Glutamatergic neuron (in vitro differentiated cells): ENCODE measurements around the gene TSFM. TPM values are rescaled to one million over a fixed set of nuclear protein-coding genes. Genes with fewer than 3 reads are reported as not detected.

ENCODE experiments used
- DNase-seq: peaks from one replicate; pipeline ENCODE4 v3.0.0; 2022
- H3K27ac Mint-ChIP-seq: one replicate; pipeline ENCODE4 v1.8.0; 2020; ENCODE audit warnings: mild to moderate bottlenecking, mixed read lengths, inconsistent platforms; ENCODE audit not compliant: unreplicated experiment
- H3K27me3 Mint-ChIP-seq: one replicate; pipeline ENCODE4 v1.8.0; 2020; ENCODE audit warnings: mild to moderate bottlenecking, moderate library complexity, mixed read lengths, inconsistent platforms; ENCODE audit not compliant: unreplicated experiment
- H3K36me3 Mint-ChIP-seq: one replicate; pipeline ENCODE4 v1.8.0; 2020; ENCODE audit warnings: mild to moderate bottlenecking, mixed read lengths, inconsistent platforms; ENCODE audit not compliant: unreplicated experiment
- H3K4me1 Mint-ChIP-seq: one replicate; pipeline ENCODE4 v1.8.0; 2020; ENCODE audit warnings: mild to moderate bottlenecking, low read depth, mixed read lengths, inconsistent platforms; ENCODE audit not compliant: unreplicated experiment
- H3K4me3 Mint-ChIP-seq: one replicate; pipeline ENCODE4 v1.8.0; 2020; ENCODE audit warnings: mild to moderate bottlenecking, mixed read lengths, inconsistent platforms; ENCODE audit not compliant: unreplicated experiment
- H3K9me3 Mint-ChIP-seq: one replicate; pipeline ENCODE4 v1.8.0; 2020; ENCODE audit warnings: mild to moderate bottlenecking, moderate library complexity, mixed read lengths, inconsistent platforms; ENCODE audit not compliant: unreplicated experiment
- total RNA-seq: library from RNA; stranded (reverse); fragmentation: NEBNext Ultra II Directional; extraction: Animal tissue kit (Norgen Biotek cat#: 25700); gene quantifications from one replicate; pipeline ENCODE4 v1.2.1, GENCODE V29; 2021; ENCODE audit not compliant: unreplicated experiment
- TF ChIP-seq, protein P1 (sequence below): fragments of 200-600 bp; sonication (generic); IDR thresholded peaks from one replicate; pipeline ENCODE4 v1.5.0; 2021; ENCODE audit not compliant: partially characterized antibody, unreplicated experiment

TSFM gene
- total RNA-seq, 1 donor from 2014 or later: 35.7 TPM

GRCh38 chr12:57823131-57823907 is 40.7 kb downstream of the TSFM start:
- H3K4me3 Mint-ChIP-seq: no peak overlapping the region
- peaks cover 23% of the 10 kb centered on the region for H3K9me3 Mint-ChIP-seq
- TF ChIP-seq, protein P1, sequence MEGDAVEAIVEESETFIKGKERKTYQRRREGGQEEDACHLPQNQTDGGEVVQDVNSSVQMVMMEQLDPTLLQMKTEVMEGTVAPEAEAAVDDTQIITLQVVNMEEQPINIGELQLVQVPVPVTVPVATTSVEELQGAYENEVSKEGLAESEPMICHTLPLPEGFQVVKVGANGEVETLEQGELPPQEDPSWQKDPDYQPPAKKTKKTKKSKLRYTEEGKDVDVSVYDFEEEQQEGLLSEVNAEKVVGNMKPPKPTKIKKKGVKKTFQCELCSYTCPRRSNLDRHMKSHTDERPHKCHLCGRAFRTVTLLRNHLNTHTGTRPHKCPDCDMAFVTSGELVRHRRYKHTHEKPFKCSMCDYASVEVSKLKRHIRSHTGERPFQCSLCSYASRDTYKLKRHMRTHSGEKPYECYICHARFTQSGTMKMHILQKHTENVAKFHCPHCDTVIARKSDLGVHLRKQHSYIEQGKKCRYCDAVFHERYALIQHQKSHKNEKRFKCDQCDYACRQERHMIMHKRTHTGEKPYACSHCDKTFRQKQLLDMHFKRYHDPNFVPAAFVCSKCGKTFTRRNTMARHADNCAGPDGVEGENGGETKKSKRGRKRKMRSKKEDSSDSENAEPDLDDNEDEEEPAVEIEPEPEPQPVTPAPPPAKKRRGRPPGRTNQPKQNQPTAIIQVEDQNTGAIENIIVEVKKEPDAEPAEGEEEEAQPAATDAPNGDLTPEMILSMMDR: no peak
- peaks cover 11% of the 10 kb centered on the region for H3K27me3 Mint-ChIP-seq
- H3K27ac Mint-ChIP-seq: peak overlapping the region; percentile 68
- peaks cover 16% of the 10 kb centered on the region for H3K4me1 Mint-ChIP-seq
- no peaks in the 10 kb centered on the region for H3K36me3 Mint-ChIP-seq
- DNase-seq: no peak

DNA sequence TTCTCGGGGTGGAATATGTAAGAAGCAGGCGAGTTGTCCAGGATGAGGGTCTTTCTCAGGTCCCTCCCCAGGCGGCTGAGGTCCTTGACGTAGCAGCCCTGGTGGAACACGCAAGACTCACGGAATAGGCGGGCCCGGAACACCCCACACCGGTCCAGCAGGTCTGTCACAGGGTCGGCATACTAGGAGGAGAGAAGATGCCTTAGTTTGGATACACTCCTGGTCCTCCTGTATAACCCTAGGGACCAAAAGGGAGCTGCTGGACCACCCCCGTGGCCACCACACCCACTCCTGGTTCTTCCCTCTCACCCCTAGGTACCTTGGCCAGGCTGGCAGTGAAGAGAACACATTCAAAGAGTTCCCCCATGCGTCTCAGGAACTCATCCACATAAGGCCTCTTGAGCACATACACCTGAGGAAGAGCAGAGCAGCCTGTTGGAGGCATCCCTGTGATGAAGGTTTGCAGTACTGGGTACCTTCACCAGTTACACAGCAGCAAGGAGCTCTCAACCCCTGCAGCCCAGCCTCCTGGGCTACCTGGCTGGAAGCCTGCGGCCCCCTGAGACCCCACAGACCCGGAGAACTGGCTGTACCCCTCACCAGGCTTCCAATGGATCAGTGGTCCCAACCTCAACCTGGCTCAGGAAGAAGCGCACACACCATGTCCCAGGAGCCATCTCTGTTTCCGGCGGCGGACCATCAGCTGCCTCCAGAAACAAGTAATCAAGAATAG is 41.5 kb downstream of the TSFM start:
- peaks cover 9% of the 10 kb centered on the region for H3K4me1 Mint-ChIP-seq
- peaks cover 10% of the 10 kb centered on the region for H3K27me3 Mint-ChIP-seq
- DNase-seq: no peak
- TF ChIP-seq, protein P1: no peak
- no peak overlapping the region for H3K27ac Mint-ChIP-seq
- H3K4me3 Mint-ChIP-seq: no peak overlapping the region
- H3K9me3 Mint-ChIP-seq: peaks cover 19% of the 10 kb centered on the region
- H3K36me3 Mint-ChIP-seq: no peaks in the 10 kb centered on the region

DNA sequence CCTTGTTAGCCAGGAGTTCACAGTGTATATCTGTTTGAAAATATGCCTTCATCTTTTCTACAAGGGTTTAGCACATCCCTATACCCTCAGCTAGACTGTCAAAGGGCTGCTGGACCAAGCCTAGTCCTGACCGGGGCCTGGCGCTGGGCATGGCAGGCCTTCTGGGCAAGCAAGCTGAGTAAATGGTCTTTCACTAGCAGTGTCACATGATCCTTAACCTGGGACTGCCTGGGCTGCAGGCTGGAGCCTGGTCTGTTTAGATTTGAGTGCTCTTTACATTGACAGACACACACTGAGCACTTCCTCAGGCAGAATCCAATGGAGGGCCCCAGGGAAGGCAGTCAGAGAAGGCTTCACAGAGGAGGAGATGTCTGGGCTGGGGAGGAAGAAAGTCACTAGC is 42.9 kb downstream of the TSFM start:
- DNase-seq: no peak
- H3K9me3 Mint-ChIP-seq: peaks cover 19% of the 10 kb centered on the region
- no peaks in the 10 kb centered on the region for H3K36me3 Mint-ChIP-seq
- no peak overlapping the region for H3K4me3 Mint-ChIP-seq
- TF ChIP-seq, protein P1: no peak
- peaks cover 10% of the 10 kb centered on the region for H3K4me1 Mint-ChIP-seq
- peaks cover 13% of the 10 kb centered on the region for H3K27me3 Mint-ChIP-seq
- no peak overlapping the region for H3K27ac Mint-ChIP-seq

GRCh38 chr12:57826400-57826799 is 43.8 kb downstream of the TSFM start:
- Mint-ChIP-seq H3K27me3 (peaks cover 16% of the 10 kb centered on the region), H3K27ac (no peak overlapping the region), H3K4me3 (no peak overlapping the region), H3K4me1 (peaks cover 12% of the 10 kb centered on the region), H3K36me3 (no peaks in the 10 kb centered on the region), H3K9me3 (peaks cover 19% of the 10 kb centered on the region)
- TF ChIP-seq, protein P1: no peak
- no peak for DNase-seq

DNA sequence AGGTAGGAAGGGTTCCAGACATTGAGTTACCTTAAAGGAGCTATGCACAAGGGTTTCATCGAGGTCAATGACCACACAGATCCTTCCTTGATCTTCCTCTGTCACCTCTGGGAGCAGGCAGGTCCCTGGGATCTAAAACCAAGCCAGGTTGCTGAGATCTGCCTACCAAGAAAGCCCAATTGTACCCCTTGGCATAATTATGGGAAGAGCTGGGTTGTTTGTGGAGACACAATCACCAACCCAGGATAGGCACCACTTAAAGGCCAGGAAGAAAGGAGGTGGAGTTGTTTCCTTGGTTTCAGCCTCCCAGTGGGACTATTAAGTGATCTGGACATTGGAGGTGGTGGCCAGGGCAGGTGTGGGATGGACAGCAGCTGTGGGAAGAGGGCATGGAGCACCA is 44.4 kb downstream of the TSFM start:
- peaks cover 15% of the 10 kb centered on the region for H3K4me1 Mint-ChIP-seq
- H3K27me3 Mint-ChIP-seq: peaks cover 16% of the 10 kb centered on the region
- peaks cover 19% of the 10 kb centered on the region for H3K9me3 Mint-ChIP-seq
- no peak overlapping the region for H3K27ac Mint-ChIP-seq
- no peaks in the 10 kb centered on the region for H3K36me3 Mint-ChIP-seq
- DNase-seq: no peak
- TF ChIP-seq, protein P1: no peak
- no peak overlapping the region for H3K4me3 Mint-ChIP-seq
